Measurements from ENCODE around the gene FAT2. TPM values are rescaled to one million over a fixed set of nuclear protein-coding genes. Genes with fewer than 3 reads are reported as not detected.
"Not testable (repeated sequence)": the region's sequence is repeated elsewhere in the genome, so short reads cannot be mapped to it uniquely, and the experiment has no call there.

Gene FAT2
- total RNA-seq, 2 experiments from 2014 or later: not detected

GRCh38 chr5:151581347-151581746 is 9.8 kb downstream of the FAT2 start:
- Histone ChIP-seq H4K20me1 (ENCODE audit: insufficient read depth, low read length) (no peaks in the 10 kb centered on the region; the same call in 1 of the 2 replicates), H3K9me3 (ENCODE audit: low read length) (no peaks in the 10 kb centered on the region), H2AFZ (ENCODE audit: low read length) (no peak overlapping the region), H3K79me2 (ENCODE audit: insufficient read depth, low read depth, low read length) (no peaks in the 10 kb centered on the region), H3K36me3 (ENCODE audit: insufficient read depth, low read length) (no peaks in the 10 kb centered on the region), H3K4me2 (ENCODE audit: low read length) (no peak overlapping the region), H3K9me2 (ENCODE audit: insufficient read depth, low read length) (no peaks in the 10 kb centered on the region), H3K4me1 (ENCODE audit: insufficient read depth, low read length, poor library complexity, severe bottlenecking) (no peaks in the 10 kb centered on the region), H3K4me3 (ENCODE audit: low read depth, low read length, poor library complexity, severe bottlenecking) (no peak overlapping the region), H3K27ac (ENCODE audit: low read depth, low read length, poor library complexity, severe bottlenecking) (no peak overlapping the region)
- ChIA-PET CTCF (ENCODE audit: unreplicated experiment) (no interaction called here), POLR2A (no interaction called here)
- DNase-seq (ENCODE audit: low spot score): no peak
- TF ChIP-seq CTCF (conservative IDR thresholded peaks at IDR 0.05; ENCODE audit: low read length) (no peak), EZH2phosphoT487 (IDR thresholded peaks at IDR 0.05; ENCODE audit: borderline replicate concordance, low read depth, low read length) (no peak)
- intact Hi-C loops (cut with micrococcal nuclease; ENCODE audit: unreplicated experiment): no loop called here
- no TSS peak for BruUV-seq (replicated peaks)

- intact Hi-C loops (cut with micrococcal nuclease; ENCODE audit: unreplicated experiment): no loop called here
- ChIA-PET CTCF (ENCODE audit: unreplicated experiment) (no interaction called here), POLR2A (no interaction called here)
- Histone ChIP-seq H3K4me1 (ENCODE audit: insufficient read depth, low read length, poor library complexity, severe bottlenecking) (no peaks in the 10 kb centered on the region), H3K27ac (ENCODE audit: low read depth, low read length, poor library complexity, severe bottlenecking) (no peak overlapping the region), H2AFZ (ENCODE audit: low read length) (no peak overlapping the region), H3K4me3 (ENCODE audit: low read depth, low read length, poor library complexity, severe bottlenecking) (no peak overlapping the region), H4K20me1 (ENCODE audit: insufficient read depth, low read length) (no peaks in the 10 kb centered on the region; the same call in 1 of the 2 replicates), H3K4me2 (ENCODE audit: low read length) (no peak overlapping the region), H3K79me2 (ENCODE audit: insufficient read depth, low read depth, low read length) (no peaks in the 10 kb centered on the region), H3K9me2 (ENCODE audit: insufficient read depth, low read length) (no peaks in the 10 kb centered on the region), H3K9me3 (ENCODE audit: low read length) (no peaks in the 10 kb centered on the region), H3K36me3 (ENCODE audit: insufficient read depth, low read length) (no peaks in the 10 kb centered on the region)
- TF ChIP-seq CTCF (conservative IDR thresholded peaks at IDR 0.05; ENCODE audit: low read length) (no peak), EZH2phosphoT487 (IDR thresholded peaks at IDR 0.05; ENCODE audit: borderline replicate concordance, low read depth, low read length) (no peak)
- no TSS peak for BruUV-seq (replicated peaks)
- no peak for DNase-seq (ENCODE audit: low spot score)
These were observed 10.3 kb downstream of the FAT2 start for GRCh38 chr5:151580858-151581257.

DNA sequence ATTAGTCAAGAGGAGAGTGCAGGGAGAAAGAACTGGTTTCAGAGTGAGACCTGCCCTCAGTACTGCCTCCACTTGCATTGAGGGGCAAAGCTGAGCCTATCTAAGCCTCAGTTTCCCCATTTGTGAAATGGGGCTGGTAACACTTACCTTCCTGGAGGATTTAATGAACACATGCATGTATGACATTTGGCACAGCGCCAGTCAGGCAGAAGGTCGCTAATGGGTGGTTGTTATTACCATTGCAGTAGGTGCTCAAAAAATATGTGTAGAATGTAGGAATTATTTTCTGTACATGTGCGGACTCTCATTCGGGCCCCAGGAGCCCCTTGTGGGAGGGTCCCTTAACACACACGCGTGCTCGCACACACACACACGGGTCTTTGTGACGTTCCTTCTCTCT is 10.9 kb downstream of the FAT2 start:
- Histone ChIP-seq H3K4me3 (ENCODE audit: low read depth, low read length, poor library complexity, severe bottlenecking) (no peak overlapping the region), H3K36me3 (ENCODE audit: insufficient read depth, low read length) (no peaks in the 10 kb centered on the region), H3K9me2 (ENCODE audit: insufficient read depth, low read length) (no peaks in the 10 kb centered on the region), H3K79me2 (ENCODE audit: insufficient read depth, low read depth, low read length) (no peaks in the 10 kb centered on the region), H4K20me1 (ENCODE audit: insufficient read depth, low read length) (no peaks in the 10 kb centered on the region; the same call in 1 of the 2 replicates), H2AFZ (ENCODE audit: low read length) (no peak overlapping the region), H3K4me1 (ENCODE audit: insufficient read depth, low read length, poor library complexity, severe bottlenecking) (no peaks in the 10 kb centered on the region), H3K4me2 (ENCODE audit: low read length) (no peak overlapping the region), H3K9me3 (ENCODE audit: low read length) (no peaks in the 10 kb centered on the region), H3K27ac (ENCODE audit: low read depth, low read length, poor library complexity, severe bottlenecking) (no peak overlapping the region)
- no TSS peak for BruUV-seq (replicated peaks)
- DNase-seq (ENCODE audit: low spot score): no peak
- TF ChIP-seq EZH2phosphoT487 (IDR thresholded peaks at IDR 0.05; ENCODE audit: borderline replicate concordance, low read depth, low read length) (no peak), CTCF (conservative IDR thresholded peaks at IDR 0.05; ENCODE audit: low read length) (no peak)
- intact Hi-C loops (cut with micrococcal nuclease; ENCODE audit: unreplicated experiment): no loop called here
- ChIA-PET CTCF (ENCODE audit: unreplicated experiment) (no interaction called here), POLR2A (no interaction called here)

DNA sequence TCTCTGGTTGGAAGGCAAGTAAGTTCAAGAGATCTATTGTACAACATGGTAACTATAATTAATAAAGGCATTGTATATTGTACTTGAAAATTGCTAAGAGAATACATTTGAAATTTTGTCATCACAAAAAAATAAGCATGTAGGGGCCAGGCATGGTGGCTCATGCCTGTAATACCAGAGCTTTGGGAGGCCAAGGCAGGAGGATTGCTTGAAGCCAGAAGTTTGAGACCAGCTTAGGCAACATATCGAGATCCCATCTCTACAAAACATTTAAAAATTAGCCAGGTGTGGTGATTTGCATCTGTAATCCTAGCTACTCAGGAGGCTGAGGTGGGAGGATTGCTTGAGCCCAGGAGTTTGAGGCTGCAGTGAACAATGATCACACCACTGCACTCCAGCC is 12.0 kb downstream of the FAT2 start:
- H3K9me3 ChIP-seq (ENCODE audit: low read length); H3K4me1 ChIP-seq (ENCODE audit: insufficient read depth, low read length, poor library complexity, severe bottlenecking); H3K27ac ChIP-seq (ENCODE audit: low read depth, low read length, poor library complexity, severe bottlenecking); H2AFZ ChIP-seq (ENCODE audit: low read length); CTCF ChIA-PET (ENCODE audit: unreplicated experiment); H3K36me3 ChIP-seq (ENCODE audit: insufficient read depth, low read length); H4K20me1 ChIP-seq (ENCODE audit: insufficient read depth, low read length); intact Hi-C loops (cut with micrococcal nuclease; ENCODE audit: unreplicated experiment); DNase-seq (ENCODE audit: low spot score); H3K79me2 ChIP-seq (ENCODE audit: insufficient read depth, low read depth, low read length); POLR2A ChIA-PET; H3K9me2 ChIP-seq (ENCODE audit: insufficient read depth, low read length); BruUV-seq (replicated peaks); H3K4me2 ChIP-seq (ENCODE audit: low read length); H3K4me3 ChIP-seq (ENCODE audit: low read depth, low read length, poor library complexity, severe bottlenecking): not testable (repeated sequence)

All from OCI-LY7 (cell line).